Lower leg skin (tissue), 3 donors: Measurements from ENCODE around the gene ZSCAN20.

Source experiments
- CTCF ChIP-seq, 3 donors: fragments of 450-650 bp; IDR thresholded peaks; one replicate each; pipeline ENCODE4 v1.5.1; 2016; ENCODE audit warnings: antibody characterized with exemption in 3 of 3, mild to moderate bottlenecking in 3 of 3, moderate library complexity in 2 of 3
- POLR2A ChIP-seq, 2 donors: fragments of 450-650 bp; IDR thresholded peaks; one replicate each; pipeline ENCODE4 v1.6.1; 2016 to 2017; ENCODE audit warnings: antibody characterized with exemption in 2 of 2, mild to moderate bottlenecking in 1 of 2, moderate library complexity in 1 of 2

DNA sequence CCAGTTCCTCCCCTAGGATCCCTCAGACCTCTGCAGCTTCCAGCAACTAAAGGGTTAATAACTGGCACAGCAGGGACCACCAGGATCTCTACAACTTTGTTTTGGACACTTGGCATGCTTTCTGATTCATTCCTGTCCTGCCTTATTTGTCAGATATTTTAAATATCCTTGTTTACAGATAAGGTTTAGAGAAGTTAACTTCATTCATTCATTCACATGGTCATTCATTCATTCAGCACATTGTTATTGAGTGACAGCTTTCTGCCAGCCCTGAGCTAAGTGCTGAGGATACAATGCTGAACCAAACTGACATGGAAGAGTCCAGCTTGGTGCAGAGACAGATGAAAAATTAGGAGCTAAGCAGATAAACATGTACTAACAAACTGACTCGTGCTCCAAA is 32.8 kb upstream of the ZSCAN20 start:
- TF ChIP-seq POLR2A (IDR thresholded peaks at IDR 0.05) (no peak), CTCF (IDR thresholded peaks at IDR 0.05) (no peak)
